ENCODE measurements around the gene CASP12.

- TF ChIP-seq EZH2 (IDR thresholded peaks at IDR 0.05; ENCODE audit: low read length): no peak
- TF ChIP-seq, protein P1, sequence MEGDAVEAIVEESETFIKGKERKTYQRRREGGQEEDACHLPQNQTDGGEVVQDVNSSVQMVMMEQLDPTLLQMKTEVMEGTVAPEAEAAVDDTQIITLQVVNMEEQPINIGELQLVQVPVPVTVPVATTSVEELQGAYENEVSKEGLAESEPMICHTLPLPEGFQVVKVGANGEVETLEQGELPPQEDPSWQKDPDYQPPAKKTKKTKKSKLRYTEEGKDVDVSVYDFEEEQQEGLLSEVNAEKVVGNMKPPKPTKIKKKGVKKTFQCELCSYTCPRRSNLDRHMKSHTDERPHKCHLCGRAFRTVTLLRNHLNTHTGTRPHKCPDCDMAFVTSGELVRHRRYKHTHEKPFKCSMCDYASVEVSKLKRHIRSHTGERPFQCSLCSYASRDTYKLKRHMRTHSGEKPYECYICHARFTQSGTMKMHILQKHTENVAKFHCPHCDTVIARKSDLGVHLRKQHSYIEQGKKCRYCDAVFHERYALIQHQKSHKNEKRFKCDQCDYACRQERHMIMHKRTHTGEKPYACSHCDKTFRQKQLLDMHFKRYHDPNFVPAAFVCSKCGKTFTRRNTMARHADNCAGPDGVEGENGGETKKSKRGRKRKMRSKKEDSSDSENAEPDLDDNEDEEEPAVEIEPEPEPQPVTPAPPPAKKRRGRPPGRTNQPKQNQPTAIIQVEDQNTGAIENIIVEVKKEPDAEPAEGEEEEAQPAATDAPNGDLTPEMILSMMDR (optimal IDR thresholded peaks at IDR 0.05 in 1 of 3, IDR thresholded peaks at IDR 0.05 in 1 of 3, conservative IDR thresholded peaks at IDR 0.05 in 1 of 3; ENCODE audit: extremely low read depth in 1 of 3, insufficient read depth in 2 of 3, low read length in 3 of 3): no peak
These were observed 19.2 kb upstream of the CASP12 start for GRCh38 chr11:104917271-104918112.

Measured in keratinocyte (primary cell).